ENCODE data around the gene HSD11B1L. TPM values are rescaled to one million over a fixed set of nuclear protein-coding genes. Genes with fewer than 3 reads are reported as not detected.
A peak's percentile ranks its signal among the peaks of the same experiment; 100 is the strongest.

Gene HSD11B1L
- polyA plus RNA-seq, 3 donors = 1.9 to 2.5 (median 2.4) TPM

DNA sequence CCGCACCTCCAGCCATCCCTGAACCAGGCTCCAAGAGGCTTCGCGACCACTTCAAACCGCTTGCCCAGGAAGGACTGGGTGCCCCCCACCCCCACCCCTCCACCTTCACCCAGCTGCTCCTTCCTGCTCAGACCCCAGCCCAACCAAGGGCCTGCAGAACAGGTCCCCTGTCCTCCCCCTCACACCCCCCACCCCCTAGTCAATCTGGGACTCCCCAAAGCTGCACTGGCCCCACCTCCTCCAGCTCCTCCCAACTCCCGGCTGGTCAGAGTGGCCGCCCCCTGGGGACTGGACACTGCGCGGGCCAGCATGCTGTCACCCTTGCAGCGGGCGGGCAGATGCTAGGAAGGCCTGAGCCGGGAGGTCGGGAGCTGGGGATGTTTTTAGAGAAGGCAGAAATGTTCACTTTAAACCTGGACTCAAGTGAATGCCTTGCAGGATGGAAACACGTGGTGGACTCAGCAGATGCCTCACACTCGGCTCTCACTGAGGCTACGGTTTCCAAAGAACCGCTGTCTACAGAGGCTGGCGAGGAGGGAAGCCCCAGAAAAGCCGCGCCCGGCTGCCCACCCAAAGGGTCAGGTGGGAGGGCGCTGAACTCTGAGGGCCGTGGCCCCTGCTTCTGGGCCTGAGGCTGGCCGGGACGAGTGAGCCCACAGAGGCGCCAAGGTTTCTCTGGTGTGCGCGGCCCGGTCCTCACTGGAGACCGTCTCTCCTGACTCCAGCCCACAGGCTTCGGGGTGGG is 17.2 kb downstream of the HSD11B1L start:
- WGBS (ENCODE audit: insufficient coverage) = 94% methylated on average over 23 of the region's 30 CpGs
- Mint-ChIP-seq H3K4me1 (no peaks in the 10 kb centered on the region), H3K27ac (peak overlapping the region in 1 of 7 donors; percentile 42), H3K27me3 (ENCODE audit: low read depth in 3 of 3) (peaks cover 0 to 1% (median 0%) of the 10 kb centered on the region in 3 donors), H3K4me3 (no peak overlapping the region), H3K9me3 (peaks cover 0 to 3% (median 0%) of the 10 kb centered on the region in 7 donors), H3K36me3 (peaks cover 38 to 72% of the 10 kb centered on the region in 2 donors)
- H3K27me3 ChIP-seq (ENCODE audit: control insufficient read depth in 2 of 2, insufficient read depth in 2 of 2, low read length in 2 of 2) = no peaks in the 10 kb centered on the region
- H3K9ac ChIP-seq (ENCODE audit: insufficient read depth, low read length, poor library complexity, severe bottlenecking) = no peak overlapping the region
- no peak overlapping the region for H3K27ac ChIP-seq (ENCODE audit: low read depth in 1 of 2, low read length in 2 of 2)
- H3K79me2 ChIP-seq (ENCODE audit: insufficient read depth, low read length) = peaks cover 24% of the 10 kb centered on the region
- H2AFZ ChIP-seq (ENCODE audit: insufficient read depth, low read depth, low read length, poor library complexity, severe bottlenecking) = no peak overlapping the region
- H3K36me3 ChIP-seq (replicated peaks in 1 of 2; ENCODE audit: control insufficient read depth in 1 of 2, insufficient read depth in 2 of 2, low read length in 2 of 2) = peaks cover 68 to 69% of the 10 kb centered on the region in 2 donors
- DNase-seq = no peak
- H3K4me1 ChIP-seq (ENCODE audit: control insufficient read depth in 1 of 2, insufficient read depth in 2 of 2, low read length in 2 of 2) = no peaks in the 10 kb centered on the region
- H4K20me1 ChIP-seq (ENCODE audit: insufficient read depth, low read length) = peaks cover 50% of the 10 kb centered on the region
- H3K4me3 ChIP-seq (replicated peaks in 1 of 3; ENCODE audit: low read depth in 2 of 3, low read length in 3 of 3) = no peak overlapping the region
- H3K9me3 ChIP-seq (replicated peaks in 1 of 2; ENCODE audit: control insufficient read depth in 1 of 2, insufficient read depth in 1 of 2, low read length in 2 of 2) = no peaks in the 10 kb centered on the region
- TF ChIP-seq, protein P1, sequence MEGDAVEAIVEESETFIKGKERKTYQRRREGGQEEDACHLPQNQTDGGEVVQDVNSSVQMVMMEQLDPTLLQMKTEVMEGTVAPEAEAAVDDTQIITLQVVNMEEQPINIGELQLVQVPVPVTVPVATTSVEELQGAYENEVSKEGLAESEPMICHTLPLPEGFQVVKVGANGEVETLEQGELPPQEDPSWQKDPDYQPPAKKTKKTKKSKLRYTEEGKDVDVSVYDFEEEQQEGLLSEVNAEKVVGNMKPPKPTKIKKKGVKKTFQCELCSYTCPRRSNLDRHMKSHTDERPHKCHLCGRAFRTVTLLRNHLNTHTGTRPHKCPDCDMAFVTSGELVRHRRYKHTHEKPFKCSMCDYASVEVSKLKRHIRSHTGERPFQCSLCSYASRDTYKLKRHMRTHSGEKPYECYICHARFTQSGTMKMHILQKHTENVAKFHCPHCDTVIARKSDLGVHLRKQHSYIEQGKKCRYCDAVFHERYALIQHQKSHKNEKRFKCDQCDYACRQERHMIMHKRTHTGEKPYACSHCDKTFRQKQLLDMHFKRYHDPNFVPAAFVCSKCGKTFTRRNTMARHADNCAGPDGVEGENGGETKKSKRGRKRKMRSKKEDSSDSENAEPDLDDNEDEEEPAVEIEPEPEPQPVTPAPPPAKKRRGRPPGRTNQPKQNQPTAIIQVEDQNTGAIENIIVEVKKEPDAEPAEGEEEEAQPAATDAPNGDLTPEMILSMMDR (IDR thresholded peaks at IDR 0.05) = no peak
- intact Hi-C loops (cut with micrococcal nuclease) = no loop called here
- H3K4me2 ChIP-seq (replicated peaks; ENCODE audit: extremely low read depth, low read length, poor library complexity, severe bottlenecking) = no peak overlapping the region

DNA sequence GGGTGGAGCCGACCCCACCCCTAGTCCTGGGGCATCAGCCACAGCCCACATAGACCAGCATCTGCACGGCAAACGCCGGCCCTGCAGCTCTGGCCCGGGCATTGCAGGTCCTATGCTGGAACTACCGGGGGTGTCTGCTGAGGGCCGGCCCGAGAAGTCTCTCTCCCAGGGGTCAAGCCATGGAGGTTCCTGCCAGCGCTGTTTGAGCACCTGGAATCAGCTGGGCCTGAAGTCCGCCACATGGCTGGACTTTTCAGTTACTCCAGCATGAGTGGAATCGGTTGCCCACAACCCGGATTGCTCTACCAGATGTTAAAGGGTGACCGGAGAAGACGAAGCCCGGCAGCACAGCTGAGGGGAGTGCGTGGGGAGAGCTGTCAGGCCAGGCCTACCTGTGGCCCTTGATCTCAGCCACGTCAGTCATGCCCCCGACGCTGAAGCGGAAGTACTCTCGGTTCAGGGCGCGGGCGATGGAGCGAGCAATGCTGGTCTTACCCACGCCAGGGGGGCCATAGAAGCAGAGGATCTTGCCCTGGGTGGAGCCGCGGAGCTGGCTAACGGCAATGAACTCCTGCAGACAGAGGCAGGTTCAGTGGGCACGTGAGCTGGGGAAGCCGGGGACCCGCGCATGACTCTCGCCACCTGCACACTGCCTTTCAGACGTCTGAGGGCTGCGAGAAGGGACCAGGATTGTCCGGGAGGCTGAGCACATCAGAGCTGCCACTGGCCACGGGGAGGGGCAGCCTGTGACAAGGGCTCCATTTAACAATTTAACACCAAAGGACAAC is 18.0 kb downstream of the HSD11B1L start:
- peaks cover 42 to 72% of the 10 kb centered on the region in 2 donors for H3K36me3 Mint-ChIP-seq
- peaks cover 16% of the 10 kb centered on the region for H3K79me2 ChIP-seq (ENCODE audit: insufficient read depth, low read length)
- H3K4me1 Mint-ChIP-seq = no peaks in the 10 kb centered on the region
- peaks cover 43% of the 10 kb centered on the region for H4K20me1 ChIP-seq (ENCODE audit: insufficient read depth, low read length)
- no peak overlapping the region for H3K4me3 ChIP-seq (replicated peaks in 1 of 3; ENCODE audit: low read depth in 2 of 3, low read length in 3 of 3)
- no peak overlapping the region for H3K4me3 Mint-ChIP-seq
- H3K9ac ChIP-seq (ENCODE audit: insufficient read depth, low read length, poor library complexity, severe bottlenecking) = no peak overlapping the region
- H3K27ac Mint-ChIP-seq = peak overlapping the region in 1 of 7 donors; percentile 70
- H3K4me2 ChIP-seq (replicated peaks; ENCODE audit: extremely low read depth, low read length, poor library complexity, severe bottlenecking) = no peak overlapping the region
- WGBS (ENCODE audit: insufficient coverage) = 94% methylated on average over 37 of the region's 38 CpGs
- peaks cover 0 to 3% (median 0%) of the 10 kb centered on the region in 7 donors for H3K9me3 Mint-ChIP-seq
- no peak for DNase-seq
- intact Hi-C loops (cut with micrococcal nuclease) = no loop called here
- H3K4me1 ChIP-seq (ENCODE audit: control insufficient read depth in 1 of 2, insufficient read depth in 2 of 2, low read length in 2 of 2) = no peaks in the 10 kb centered on the region
- H3K27ac ChIP-seq (ENCODE audit: low read depth in 1 of 2, low read length in 2 of 2) = no peak overlapping the region
- no peaks in the 10 kb centered on the region for H3K27me3 ChIP-seq (ENCODE audit: control insufficient read depth in 2 of 2, insufficient read depth in 2 of 2, low read length in 2 of 2)
- H2AFZ ChIP-seq (ENCODE audit: insufficient read depth, low read depth, low read length, poor library complexity, severe bottlenecking) = no peak overlapping the region
- H3K36me3 ChIP-seq (replicated peaks in 1 of 2; ENCODE audit: control insufficient read depth in 1 of 2, insufficient read depth in 2 of 2, low read length in 2 of 2) = peaks cover 68 to 69% of the 10 kb centered on the region in 2 donors
- H3K9me3 ChIP-seq (replicated peaks in 1 of 2; ENCODE audit: control insufficient read depth in 1 of 2, insufficient read depth in 1 of 2, low read length in 2 of 2) = no peaks in the 10 kb centered on the region
- H3K27me3 Mint-ChIP-seq (ENCODE audit: low read depth in 3 of 3) = peaks cover 0 to 1% (median 0%) of the 10 kb centered on the region in 3 donors
- TF ChIP-seq, protein P1 (IDR thresholded peaks at IDR 0.05) = no peak

Measured in CD14-positive monocyte (primary cell).